HepG2 (cell line): ENCODE data around the gene IMMT. TPM values are rescaled to one million over a fixed set of nuclear protein-coding genes. Genes with fewer than 3 reads are reported as not detected.
A peak's percentile ranks its signal among the peaks of the same experiment; 100 is the strongest.

Experiments
- FOSL1 ChIP-seq: sonication (generic); formaldehyde crosslinking; IDR thresholded peaks from 2 replicates; pipeline ENCODE4 v1.9.0; 2021; ENCODE audit warnings: missing genetic modification reagents, borderline replicate concordance
- GZF1 ChIP-seq: sonication (generic); formaldehyde crosslinking; IDR thresholded peaks from 2 replicates; pipeline ENCODE4 v1.5.1; 2020; ENCODE audit warnings: mild to moderate bottlenecking, missing genetic modification reagents
- HDAC1 ChIP-seq: sonication (generic); formaldehyde crosslinking; IDR thresholded peaks from 2 replicates; pipeline ENCODE4 v1.5.1; 2020; ENCODE audit warnings: mild to moderate bottlenecking, missing genetic modification reagents
- JUND ChIP-seq: sonication (generic); formaldehyde crosslinking; IDR thresholded peaks from 2 replicates; pipeline ENCODE4 v1.8.0; 2022; ENCODE audit warnings: mild to moderate bottlenecking, missing genetic modification reagents
- MTA1 ChIP-seq: sonication (generic); formaldehyde crosslinking; IDR thresholded peaks from 2 replicates; pipeline ENCODE4 v1.4.0; 2020; ENCODE audit warnings: missing genetic modification reagents, mild to moderate bottlenecking, borderline replicate concordance
- MYNN ChIP-seq: sonication (generic); formaldehyde crosslinking; IDR thresholded peaks from 2 replicates; pipeline ENCODE4 v1.4.0; 2020; ENCODE audit warnings: mild to moderate bottlenecking, low read depth, missing genetic modification reagents
- NR2C2 ChIP-seq: sonication (generic); formaldehyde crosslinking; IDR thresholded peaks from 2 replicates; pipeline ENCODE4 v1.4.0; 2020; ENCODE audit warnings: missing genetic modification reagents, mild to moderate bottlenecking, moderate library complexity, borderline replicate concordance
- NR2F6 ChIP-seq, 2 experiments: IDR thresholded peaks; 2 replicates each; pipeline ENCODE4 v1.6.1; 2016; ENCODE audit warnings: antibody characterized with exemption in 1 of 2, mild to moderate bottlenecking in 1 of 2
- NRL ChIP-seq: sonication (generic); formaldehyde crosslinking; IDR thresholded peaks from 2 replicates; pipeline ENCODE4 v1.5.0; 2020; ENCODE audit warnings: missing genetic modification reagents, mild to moderate bottlenecking, moderate library complexity, borderline replicate concordance
- POLR2G ChIP-seq: fragments of 200-400 bp; formaldehyde crosslinking; IDR thresholded peaks from 2 replicates; pipeline ENCODE4 v1.6.1; 2018; ENCODE audit warnings: mild to moderate bottlenecking, low read depth, low read length, moderate library complexity
- YY1 ChIP-seq: IDR thresholded peaks from 2 replicates; pipeline ENCODE4 v1.6.1; 2011; ENCODE audit warnings: low read length, low read depth, moderate library complexity, mild to moderate bottlenecking; ENCODE audit not compliant: insufficient read depth, insufficient replicate concordance
- ZFP41 ChIP-seq: sonication (generic); formaldehyde crosslinking; IDR thresholded peaks from 2 replicates; pipeline ENCODE4 v1.4.0; 2020; ENCODE audit warnings: mild to moderate bottlenecking, missing genetic modification reagents, borderline replicate concordance
- ZNF251 ChIP-seq: sonication (generic); formaldehyde crosslinking; IDR thresholded peaks from 2 replicates; pipeline ENCODE4 v1.9.0; 2021; ENCODE audit warnings: mild to moderate bottlenecking, missing genetic modification reagents
- ZNF317 ChIP-seq: sonication (generic); formaldehyde crosslinking; IDR thresholded peaks from 2 replicates; pipeline ENCODE4 v1.5.0; 2020; ENCODE audit warnings: mild to moderate bottlenecking, missing genetic modification reagents
- ZNF577 ChIP-seq: sonication (generic); formaldehyde crosslinking; IDR thresholded peaks from 2 replicates; pipeline ENCODE4 v1.4.0; 2020; ENCODE audit warnings: mild to moderate bottlenecking, low read depth, missing genetic modification reagents, borderline replicate concordance
- ZNF619 ChIP-seq: sonication (generic); formaldehyde crosslinking; IDR thresholded peaks from 2 replicates; pipeline ENCODE4 v1.4.0; 2020; ENCODE audit warnings: mild to moderate bottlenecking, missing genetic modification reagents
- ZNF891 ChIP-seq: sonication (generic); formaldehyde crosslinking; IDR thresholded peaks from 2 replicates; pipeline ENCODE4 v1.5.0; 2020; ENCODE audit warnings: mild to moderate bottlenecking, missing genetic modification reagents
- polyA plus RNA-seq, 8 experiments: library from polyadenylated mRNA; depleted of rRNA in 3 of 8; stranded (reverse) in 7 of 8; unstranded in 1 of 8; fragments of >200 nt; fragmentation: Illumina TruSeq in 4 of 8; extraction: Trizol in 4 of 8; gene quantifications; 2 replicates each; pipeline versions ENCODE4 v1.2.1 to v1.2.3, GENCODE V29; 2011 to 2016; ENCODE audit warnings: low read depth in 4 of 8, missing spikeins in 1 of 8, mixed read lengths in 1 of 8; ENCODE audit not compliant: insufficient read depth in 1 of 8
- total RNA-seq, 5 experiments: library from RNA; depleted of rRNA; stranded (reverse); fragments of >200 nt; fragmentation: Illumina TruSeq; extraction: Trizol; gene quantifications; 2 replicates each; pipeline ENCODE4 v1.2.3, GENCODE V29; 2016; ENCODE audit warnings: low read depth in 1 of 5
- TF ChIP-seq, protein P1 (sequence below): sonication (generic); formaldehyde crosslinking; conservative IDR thresholded peaks from 2 replicates; pipeline ENCODE4 v1.4.0; 2020; ENCODE audit warnings: missing genetic modification reagents
- TF ChIP-seq, protein P2 (sequence below): sonication (generic); formaldehyde crosslinking; conservative IDR thresholded peaks from 2 replicates; pipeline ENCODE4 v1.8.0; 2022; ENCODE audit warnings: mild to moderate bottlenecking, moderate library complexity, missing genetic modification reagents
- TF ChIP-seq, protein P3 (sequence below): sonication (generic); IDR thresholded peaks from 2 replicates; pipeline ENCODE4 v1.6.1; 2016; ENCODE audit warnings: low read depth, borderline replicate concordance
- TF ChIP-seq, protein P4 (sequence below): sonication (generic); formaldehyde crosslinking; IDR thresholded peaks from 2 replicates; pipeline ENCODE4 v1.8.1; 2023; ENCODE audit warnings: missing genetic modification reagents, mild to moderate bottlenecking, borderline replicate concordance
- TF ChIP-seq, protein P5 (sequence below): IDR thresholded peaks from 2 replicates; pipeline ENCODE4 v1.6.1; 2016; ENCODE audit warnings: low read depth, control low read depth

The IMMT gene
- total and polyA plus RNA-seq, 2 of the 13 experiments (the other 11 are each of a cell fraction or from before 2014, with no cell fraction given) = 63.5 to 119 TPM

DNA sequence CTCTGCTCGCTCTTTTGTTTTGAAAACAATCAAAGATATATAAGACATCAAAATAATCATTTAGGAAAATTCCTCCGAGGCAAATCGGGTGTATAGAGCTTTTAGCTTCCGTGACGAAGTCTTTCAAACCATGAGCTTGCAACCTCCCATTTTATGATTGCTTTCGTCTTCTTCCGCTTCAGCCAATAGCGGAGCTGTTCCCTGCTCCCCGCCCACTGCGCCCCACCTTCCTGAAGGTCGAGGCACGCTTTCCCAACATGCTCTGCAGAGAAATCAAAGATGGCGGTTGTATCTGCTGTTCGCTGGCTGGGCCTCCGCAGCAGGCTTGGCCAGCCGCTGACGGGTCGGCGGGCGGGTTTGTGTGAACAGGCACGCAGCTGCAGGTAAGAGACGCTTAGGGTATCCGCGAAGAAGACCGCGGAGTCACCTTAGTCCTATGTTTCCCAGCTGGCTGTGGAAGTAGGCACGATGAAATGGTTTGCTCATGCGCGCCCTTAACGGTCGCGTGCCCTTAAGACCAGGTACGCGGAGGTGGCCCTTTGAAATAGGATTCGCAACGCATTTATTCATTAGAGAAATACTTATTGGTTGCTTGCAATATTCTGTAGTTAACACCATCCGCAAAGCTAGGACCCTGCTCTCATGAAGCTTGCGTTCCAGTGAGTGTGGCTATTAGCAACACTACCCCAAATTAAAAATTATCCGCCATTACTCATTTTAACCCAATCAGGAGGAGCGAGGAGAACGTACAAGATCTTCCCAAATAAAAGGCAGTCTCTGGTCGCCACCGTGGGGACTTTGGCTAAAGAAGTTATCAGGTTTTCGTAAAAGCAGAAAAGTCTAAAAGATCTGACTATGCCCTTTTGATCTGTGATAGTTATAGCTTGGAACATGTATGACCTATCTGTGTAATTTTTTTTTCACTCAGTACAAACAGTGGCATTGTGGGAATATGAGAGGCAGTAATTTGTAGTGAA lies 89.0 kb downstream of the IMMT start, which contains the start of gene PTCD3 (continued):
- no peak for TF ChIP-seq ZNF251 (CRISPR knock-in tag)
- no peak; the same call in 1 of the 2 replicates for TF ChIP-seq ZNF619 (CRISPR knock-in tag)
- peak; percentile 60; the same call in 1 of the 2 replicates for TF ChIP-seq MTA1 (CRISPR knock-in tag)
- TF ChIP-seq, protein P1, sequence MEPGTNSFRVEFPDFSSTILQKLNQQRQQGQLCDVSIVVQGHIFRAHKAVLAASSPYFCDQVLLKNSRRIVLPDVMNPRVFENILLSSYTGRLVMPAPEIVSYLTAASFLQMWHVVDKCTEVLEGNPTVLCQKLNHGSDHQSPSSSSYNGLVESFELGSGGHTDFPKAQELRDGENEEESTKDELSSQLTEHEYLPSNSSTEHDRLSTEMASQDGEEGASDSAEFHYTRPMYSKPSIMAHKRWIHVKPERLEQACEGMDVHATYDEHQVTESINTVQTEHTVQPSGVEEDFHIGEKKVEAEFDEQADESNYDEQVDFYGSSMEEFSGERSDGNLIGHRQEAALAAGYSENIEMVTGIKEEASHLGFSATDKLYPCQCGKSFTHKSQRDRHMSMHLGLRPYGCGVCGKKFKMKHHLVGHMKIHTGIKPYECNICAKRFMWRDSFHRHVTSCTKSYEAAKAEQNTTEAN (CRISPR knock-in tag) = 0 out of 2 replicates have a peak, but pooled peaks have one; percentile 53
- TF ChIP-seq YY1 = peak; percentile 99
- 0 out of 2 replicates have a peak, but pooled peaks have one; percentile 53 for TF ChIP-seq ZFP41 (CRISPR knock-in tag)
- TF ChIP-seq, protein P2, sequence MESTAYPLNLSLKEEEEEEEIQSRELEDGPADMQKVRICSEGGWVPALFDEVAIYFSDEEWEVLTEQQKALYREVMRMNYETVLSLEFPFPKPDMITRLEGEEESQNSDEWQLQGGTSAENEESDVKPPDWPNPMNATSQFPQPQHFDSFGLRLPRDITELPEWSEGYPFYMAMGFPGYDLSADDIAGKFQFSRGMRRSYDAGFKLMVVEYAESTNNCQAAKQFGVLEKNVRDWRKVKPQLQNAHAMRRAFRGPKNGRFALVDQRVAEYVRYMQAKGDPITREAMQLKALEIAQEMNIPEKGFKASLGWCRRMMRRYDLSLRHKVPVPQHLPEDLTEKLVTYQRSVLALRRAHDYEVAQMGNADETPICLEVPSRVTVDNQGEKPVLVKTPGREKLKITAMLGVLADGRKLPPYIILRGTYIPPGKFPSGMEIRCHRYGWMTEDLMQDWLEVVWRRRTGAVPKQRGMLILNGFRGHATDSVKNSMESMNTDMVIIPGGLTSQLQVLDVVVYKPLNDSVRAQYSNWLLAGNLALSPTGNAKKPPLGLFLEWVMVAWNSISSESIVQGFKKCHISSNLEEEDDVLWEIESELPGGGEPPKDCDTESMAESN (CRISPR knock-in tag) = peak; percentile 42; the same call in 1 of the 2 replicates
- TF ChIP-seq, protein P3, sequence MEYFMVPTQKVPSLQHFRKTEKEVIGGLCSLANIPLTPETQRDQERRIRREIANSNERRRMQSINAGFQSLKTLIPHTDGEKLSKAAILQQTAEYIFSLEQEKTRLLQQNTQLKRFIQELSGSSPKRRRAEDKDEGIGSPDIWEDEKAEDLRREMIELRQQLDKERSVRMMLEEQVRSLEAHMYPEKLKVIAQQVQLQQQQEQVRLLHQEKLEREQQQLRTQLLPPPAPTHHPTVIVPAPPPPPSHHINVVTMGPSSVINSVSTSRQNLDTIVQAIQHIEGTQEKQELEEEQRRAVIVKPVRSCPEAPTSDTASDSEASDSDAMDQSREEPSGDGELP = peak; percentile 57; the same call in 1 of the 2 replicates
- 0 out of 2 replicates have a peak, but pooled peaks have one; percentile 26 for TF ChIP-seq JUND (CRISPR knock-in tag)
- 0 out of 2 replicates have a peak, but pooled peaks have one; percentile 34 for TF ChIP-seq ZNF577
- TF ChIP-seq ZNF317 = peak; percentile 8; the same call in 1 of the 2 replicates
- TF ChIP-seq, protein P4, sequence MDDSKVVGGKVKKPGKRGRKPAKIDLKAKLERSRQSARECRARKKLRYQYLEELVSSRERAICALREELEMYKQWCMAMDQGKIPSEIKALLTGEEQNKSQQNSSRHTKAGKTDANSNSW (CRISPR knock-in tag) = peak; percentile 94
- TF ChIP-seq, protein P5, sequence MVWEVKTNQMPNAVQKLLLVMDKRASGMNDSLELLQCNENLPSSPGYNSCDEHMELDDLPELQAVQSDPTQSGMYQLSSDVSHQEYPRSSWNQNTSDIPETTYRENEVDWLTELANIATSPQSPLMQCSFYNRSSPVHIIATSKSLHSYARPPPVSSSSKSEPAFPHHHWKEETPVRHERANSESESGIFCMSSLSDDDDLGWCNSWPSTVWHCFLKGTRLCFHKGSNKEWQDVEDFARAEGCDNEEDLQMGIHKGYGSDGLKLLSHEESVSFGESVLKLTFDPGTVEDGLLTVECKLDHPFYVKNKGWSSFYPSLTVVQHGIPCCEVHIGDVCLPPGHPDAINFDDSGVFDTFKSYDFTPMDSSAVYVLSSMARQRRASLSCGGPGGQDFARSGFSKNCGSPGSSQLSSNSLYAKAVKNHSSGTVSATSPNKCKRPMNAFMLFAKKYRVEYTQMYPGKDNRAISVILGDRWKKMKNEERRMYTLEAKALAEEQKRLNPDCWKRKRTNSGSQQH (CRISPR knock-in tag) = peak; percentile 82
- peak; percentile 86 for TF ChIP-seq HDAC1
- TF ChIP-seq POLR2G = peak; percentile 98
- 0 out of 2 replicates have a peak, but pooled peaks have one; percentile 61 for TF ChIP-seq ZNF891
- no peak for TF ChIP-seq NR2F6 (IDR thresholded peaks at IDR 0.05)
- peak; percentile 40; the same call in 1 of the 2 replicates for TF ChIP-seq NR2F6 (CRISPR knock-in tag; IDR thresholded peaks at IDR 0.05)
- TF ChIP-seq NRL (CRISPR knock-in tag) = peak; percentile 81
- 0 out of 2 replicates have a peak, but pooled peaks have one; percentile 41 for TF ChIP-seq GZF1 (CRISPR knock-in tag)
- TF ChIP-seq NR2C2 (CRISPR knock-in tag) = peak; percentile 95
- peak; percentile 38; the same call in 1 of the 2 replicates for TF ChIP-seq MYNN (CRISPR knock-in tag)
- TF ChIP-seq FOSL1 (CRISPR knock-in tag) = 0 out of 2 replicates have a peak, but pooled peaks have one; percentile 18
